B cell (primary cell): Measurements from ENCODE around the gene EMP3. TPM values are rescaled to one million over a fixed set of nuclear protein-coding genes. Genes with fewer than 3 reads are reported as not detected.

Experiments
- ATAC-seq: fragments of 200-7000 bp; cut with Tn5 transposase; one replicate; pipeline ENCODE4 v1.10.0; 2021; ENCODE audit warnings: low read depth, mild to moderate bottlenecking, moderate number of reproducible peaks, moderate library complexity
- CTCF ChIA-PET: fragments of 350-600 bp; sonication (Branson Sonifier 250); formaldehyde crosslinking; loops from one replicate; lab custom pipeline; 2021; ENCODE audit warnings: antibody characterized with exemption, inconsistent platforms; lab: Charles Lee
- POLR2A ChIA-PET: fragments of 350-600 bp; sonication (Branson Sonifier 250); formaldehyde crosslinking; loops from one replicate; lab custom pipeline; 2021; ENCODE audit warnings: antibody characterized with exemption; lab: Charles Lee
- DNase-seq: peaks from one replicate; pipeline ENCODE4 v3.0.0; 2013
- H2AFZ ChIP-seq: 2 replicates; pipeline ENCODE4 v1.6.1; 2012; ENCODE audit warnings: mild to moderate bottlenecking, low read depth, low read length; ENCODE audit not compliant: insufficient read depth, poor library complexity, severe bottlenecking
- H3K27ac ChIP-seq, 2 donors: 1 replicate in 1 of 2; 2 replicates in 1 of 2; pipeline ENCODE4 v1.5.1; 2012 to 2013; ENCODE audit warnings: low read length in 2 of 2, mild to moderate bottlenecking in 2 of 2, moderate library complexity in 1 of 2
- H3K27me3 ChIP-seq, 4 experiments: fragments of 200-600 bp in 1 of 4; sonication (generic) in 1 of 4; replicated peaks in 1 of 4; 1 replicate in 2 of 4; 2 replicates in 2 of 4; pipeline versions ENCODE4 v1.6.1 to v1.7.0; 2013 to 2016; ENCODE audit warnings: low read length in 3 of 4, mild to moderate bottlenecking in 2 of 4, mixed read lengths in 1 of 4, moderate library complexity in 1 of 4; ENCODE audit not compliant: insufficient read depth in 4 of 4, control insufficient read depth in 3 of 4; ENCODE audit errors: control extremely low read depth in 1 of 4
- H3K36me3 ChIP-seq, 2 experiments: replicated peaks in 1 of 2; 1 replicate in 1 of 2; 2 replicates in 1 of 2; pipeline versions ENCODE4 v1.6.1 to v1.7.1; 2013; ENCODE audit warnings: low read length in 1 of 2; ENCODE audit not compliant: insufficient read depth in 2 of 2, control insufficient read depth in 1 of 2; ENCODE audit errors: control extremely low read depth in 1 of 2, extremely low read depth in 1 of 2
- H3K4me1 ChIP-seq, 2 donors: fragments of 200-600 bp in 1 of 2; sonication (generic) in 1 of 2; 1 replicate in 1 of 2; 2 replicates in 1 of 2; pipeline versions ENCODE4 v1.5.1 to v1.6.1; 2013 to 2017; ENCODE audit warnings: low read length in 2 of 2; ENCODE audit not compliant: control insufficient read depth in 2 of 2, insufficient read depth in 2 of 2
- H3K4me2 ChIP-seq: replicated peaks from 2 replicates; pipeline ENCODE3; 2012; ENCODE audit warnings: mild to moderate bottlenecking, low read depth, low read length; ENCODE audit not compliant: poor library complexity, severe bottlenecking
- H3K4me3 ChIP-seq, 5 experiments: fragments of 200-600 bp in 1 of 5; sonication (generic) in 1 of 5; 1 replicate in 3 of 5; 2 replicates in 2 of 5; pipeline versions ENCODE4 v1.5.1 to v1.7.0; 2011 to 2016; ENCODE audit warnings: low read length in 4 of 5, mild to moderate bottlenecking in 4 of 5, low read depth in 2 of 5, control low read depth in 1 of 5, moderate library complexity in 1 of 5; ENCODE audit not compliant: insufficient read depth in 1 of 5; ENCODE audit errors: control extremely low read depth in 1 of 5, extremely low read depth in 1 of 5
- H3K79me2 ChIP-seq: fragments of 200-600 bp; sonication (generic); one replicate; pipeline ENCODE4 v1.6.0; 2016; ENCODE audit warnings: low read length; ENCODE audit not compliant: control insufficient read depth, insufficient read depth
- H3K9ac ChIP-seq: fragments of 200-600 bp; sonication (generic); 2 replicates; pipeline ENCODE4 v1.6.1; 2017; ENCODE audit warnings: mild to moderate bottlenecking, low read length, moderate library complexity
- H3K9me3 ChIP-seq, 3 donors: one replicate each; pipeline versions ENCODE4 v1.6.1 to v1.7.1; 2013; ENCODE audit warnings: low read length in 2 of 3; ENCODE audit not compliant: control insufficient read depth in 2 of 3, insufficient read depth in 1 of 3; ENCODE audit errors: control extremely low read depth in 1 of 3
- H4K20me1 ChIP-seq: 2 replicates; pipeline ENCODE4 v1.6.0; 2012; ENCODE audit warnings: mild to moderate bottlenecking, low read length; ENCODE audit not compliant: insufficient read depth, control insufficient read depth, poor library complexity, severe bottlenecking
- H3K27ac Mint-ChIP-seq: one replicate; pipeline ENCODE4 v1.8.0; 2021; ENCODE audit warnings: mixed read lengths
- H3K27me3 Mint-ChIP-seq: one replicate; pipeline ENCODE4 v1.8.0; 2021; ENCODE audit warnings: mixed read lengths
- H3K4me1 Mint-ChIP-seq: one replicate; pipeline ENCODE4 v1.8.0; 2021; ENCODE audit warnings: mixed read lengths
- H3K4me3 Mint-ChIP-seq: one replicate; pipeline ENCODE4 v1.8.0; 2021; ENCODE audit warnings: mixed read lengths
- H3K9me3 Mint-ChIP-seq: one replicate; pipeline ENCODE4 v1.8.0; 2022; ENCODE audit warnings: mixed read lengths; ENCODE audit not compliant: insufficient read depth
- CTCF ChIP-seq: fragments of 200-600 bp; IDR thresholded peaks from one replicate; pipeline ENCODE4 v1.8.0; 2022; ENCODE audit warnings: antibody characterized with exemption, mild to moderate bottlenecking
- EZH2 ChIP-seq: IDR thresholded peaks from 2 replicates; pipeline ENCODE4 v1.6.1; 2012; ENCODE audit warnings: borderline replicate concordance, low read depth, mild to moderate bottlenecking, moderate library complexity, low read length; ENCODE audit not compliant: insufficient read depth, poor library complexity, severe bottlenecking
- WGBS: methylation state at CpG from one replicate; pipeline ENCODE4 v1.1.5; 2013; ENCODE audit warnings: missing lambda C conversion rate; ENCODE audit not compliant: insufficient coverage; 5-methylcytosine and 5-hydroxymethylcytosine counted together
- intact Hi-C: fragments of 100-400 bp; cut with micrococcal nuclease; formaldehyde crosslinking; loops from one replicate; pipeline ENCODE4 v1.10.0; 2022
- polyA plus RNA-seq: library from polyadenylated mRNA; depleted of rRNA; stranded (reverse); fragments of >200 nt; gene quantifications from 2 replicates; pipeline ENCODE4 v1.2.3, GENCODE V29; 2012
- total RNA-seq, 2 donors: library from RNA; stranded (reverse); fragments of 120-200 nt in 1 of 2; gene quantifications; 1 replicate in 1 of 2; 2 replicates in 1 of 2; pipeline versions ENCODE4 v1.2.3 to v1.2.4, GENCODE V29; 2013 to 2022

Gene EMP3
- total and polyA plus RNA-seq, 2 donors (not counting 1 experiment from before 2014, with no cell fraction given): 326 to 595 TPM

DNA sequence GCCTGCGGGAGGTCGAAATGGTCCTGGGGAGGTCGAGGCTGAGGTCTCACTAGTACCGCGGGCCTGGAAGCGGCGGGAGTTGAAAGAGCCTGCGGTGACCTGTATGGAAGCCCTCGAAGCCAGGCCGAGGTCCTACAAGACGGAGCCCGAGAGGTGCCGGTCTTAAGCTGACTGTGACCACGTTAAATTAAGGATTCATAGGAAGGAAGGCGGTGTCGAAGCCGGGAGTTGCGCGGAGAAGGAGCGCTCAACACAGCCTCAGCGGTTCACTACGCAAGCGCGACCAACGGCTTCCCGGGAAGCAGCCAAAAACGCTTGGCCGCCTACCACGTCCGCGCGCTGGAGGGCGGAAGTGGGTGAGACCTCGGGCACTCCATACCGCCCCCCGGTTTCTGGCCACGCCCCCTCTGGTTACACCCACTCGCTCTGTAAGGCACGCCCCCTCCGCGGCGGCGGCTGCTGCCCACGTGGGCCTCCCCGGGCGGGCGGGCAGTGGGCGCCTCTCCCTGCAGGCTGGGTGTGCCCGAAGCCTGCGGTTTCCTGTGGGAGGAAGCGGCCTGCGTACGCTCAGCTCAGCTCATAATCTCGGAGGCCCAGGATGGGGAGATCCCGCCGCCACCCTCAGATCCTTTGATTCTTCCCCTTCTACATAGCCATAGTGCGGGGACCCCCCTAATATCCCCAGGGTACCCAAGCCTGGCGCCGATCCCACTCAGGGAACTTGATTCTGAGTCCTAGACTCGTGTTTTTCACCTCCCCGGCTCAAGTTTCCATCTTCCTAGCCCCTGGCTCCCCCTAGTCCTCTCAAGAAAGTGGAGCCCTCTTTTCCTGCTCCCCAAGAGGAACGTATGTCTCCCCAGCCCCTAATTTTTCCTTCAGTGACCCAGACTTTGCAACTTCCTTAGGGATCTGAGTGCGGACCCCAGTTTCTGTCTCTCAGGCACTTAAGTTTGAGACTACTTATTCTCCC is 3.4 kb upstream of the EMP3 start:
- peaks cover 51% of the 10 kb centered on the region for H3K4me1 Mint-ChIP-seq
- intact Hi-C loops: loop anchor here (1.0 to 5.0 kb wide), 9 partner anchors 42 to 297 kb away; partner anchors contain the start of genes CYTH2, KDELR1, LMTK3 and RPL18
- Histone ChIP-seq H3K4me2 (peak overlapping the region; percentile 90), H3K36me3 (peaks cover 0 to 3% of the 10 kb centered on the region in 2 experiments), H3K27ac (peak overlapping the region; percentile 95 to 100), H3K4me3 (peak overlapping the region; percentile 67 to 96 (median 81)), H3K27me3 (no peaks in the 10 kb centered on the region), H2AFZ (peak overlapping the region; percentile 48), H3K4me1 (peaks cover 46 to 61% of the 10 kb centered on the region in 2 donors), H3K9ac (peak overlapping the region; percentile 88), H4K20me1 (peaks cover 12% of the 10 kb centered on the region), H3K79me2 (peaks cover 28% of the 10 kb centered on the region), H3K9me3 (peaks cover 0 to 3% (median 0%) of the 10 kb centered on the region in 3 donors)
- CTCF ChIA-PET: interaction anchor here (0.6 to 13.8 kb wide), 12 partner anchors 12 to 297 kb away, joined by 3 to 345 read pairs (median 4); partner anchors contain the start of genes KDELR1, RPL18, SPHK2 and SYNGR4
- H3K4me3 Mint-ChIP-seq: peak overlapping the region; percentile 97
- POLR2A ChIA-PET: interaction anchor here (0.6 to 9.7 kb wide), 7 partner anchors 10 to 316 kb away, joined by 3 to 180 read pairs (median 5); partner anchors contain the start of genes KDELR1, SYNGR4 and TMEM143
- no peaks in the 10 kb centered on the region for H3K9me3 Mint-ChIP-seq
- under 1% methylated on average over 59 of the region's 63 CpGs for WGBS
- peak overlapping the region; percentile 100 for H3K27ac Mint-ChIP-seq
- DNase-seq (peak; percentile 99), ATAC-seq (peak; percentile 67)
- H3K27me3 Mint-ChIP-seq: no peaks in the 10 kb centered on the region
- TF ChIP-seq CTCF (no peak), EZH2 (no peak)
